HEK293 (cell line): ENCODE data around the gene C1QL2.

Experiments
- CTCF ChIA-PET: fragments of 350-600 bp; formaldehyde crosslinking; extraction: SDS; loops from one replicate; lab custom pipeline; 2021; ENCODE audit warnings: antibody characterized with exemption; lab: Yijun Ruan, JAX
- POLR2A ChIA-PET: fragments of 300-600 bp; formaldehyde crosslinking; extraction: SDS; loops from one replicate; lab custom pipeline; 2020; ENCODE audit warnings: antibody characterized with exemption, inconsistent platforms; lab: Yijun Ruan, JAX
- H3K27ac ChIP-seq: fragments of 200-500 bp; sonication (Bioruptor generic); 2 replicates; pipeline ENCODE4 v1.5.1; 2014; ENCODE audit warnings: low read depth, low read length, control low read depth, inconsistent platforms; ENCODE audit errors: extremely low read depth
- H3K36me3 ChIP-seq, 2 experiments: fragments of 200-500 bp in 1 of 2; sonication (Bioruptor generic) in 1 of 2; 1 replicate in 1 of 2; 2 replicates in 1 of 2; pipeline ENCODE4 v1.5.1; 2014 to 2017; ENCODE audit warnings: inconsistent platforms in 2 of 2, low read length in 2 of 2; ENCODE audit not compliant: control insufficient read depth in 2 of 2, insufficient read depth in 1 of 2
- H3K4me1 ChIP-seq: fragments of 200-500 bp; sonication (Bioruptor generic); 2 replicates; pipeline ENCODE4 v1.5.1; 2014; ENCODE audit warnings: mild to moderate bottlenecking, low read length, inconsistent platforms; ENCODE audit not compliant: control insufficient read depth, insufficient read depth
- H3K4me3 ChIP-seq: 2 replicates; pipeline ENCODE4 v1.5.1; 2011; ENCODE audit warnings: low read depth, mild to moderate bottlenecking, control low read depth, low read length, moderate library complexity
- H3K9me3 ChIP-seq: fragments of 200-500 bp; sonication (Bioruptor generic); 2 replicates; pipeline ENCODE4 v1.5.1; 2014; ENCODE audit warnings: low read depth, low read length, inconsistent platforms; ENCODE audit not compliant: control insufficient read depth, insufficient read depth
- GLI2 ChIP-seq: fragments of 450-650 bp; formaldehyde crosslinking; IDR thresholded peaks from 2 replicates; pipeline ENCODE4; 2017; ENCODE audit warnings: missing biosample characterization, missing genetic modification characterization, low read depth, borderline replicate concordance
- KLF8 ChIP-seq: fragments of 450-650 bp; formaldehyde crosslinking; IDR thresholded peaks from 2 replicates; pipeline ENCODE4 v1.5.1; 2016; ENCODE audit warnings: missing biosample characterization, missing genetic modification characterization
- ZBTB20 ChIP-seq: fragments of 450-650 bp; formaldehyde crosslinking; IDR thresholded peaks from 2 replicates; pipeline ENCODE4 v1.5.1; 2016; ENCODE audit warnings: missing biosample characterization, missing genetic modification characterization
- ZIC2 ChIP-seq: fragments of 450-650 bp; formaldehyde crosslinking; IDR thresholded peaks from 2 replicates; pipeline ENCODE4 v1.5.1; 2016; ENCODE audit warnings: missing biosample characterization, missing genetic modification characterization
- ZNF112 ChIP-seq: fragments of 450-650 bp; formaldehyde crosslinking; IDR thresholded peaks from 2 replicates; pipeline ENCODE4 v1.5.0; 2017; ENCODE audit warnings: missing biosample characterization, missing genetic modification characterization
- ZNF114 ChIP-seq: fragments of 450-650 bp; formaldehyde crosslinking; IDR thresholded peaks from 2 replicates; pipeline ENCODE4 v1.5.0; 2017; ENCODE audit warnings: missing biosample characterization, missing genetic modification characterization
- ZNF121 ChIP-seq: fragments of 450-650 bp; formaldehyde crosslinking; IDR thresholded peaks from 2 replicates; pipeline ENCODE4 v1.5.1; 2016; ENCODE audit warnings: missing biosample characterization, missing genetic modification characterization
- ZNF2 ChIP-seq: fragments of 450-650 bp; formaldehyde crosslinking; IDR thresholded peaks from 2 replicates; pipeline ENCODE4 v1.5.1; 2016; ENCODE audit warnings: missing biosample characterization, missing genetic modification characterization
- ZNF23 ChIP-seq: fragments of 450-650 bp; formaldehyde crosslinking; IDR thresholded peaks from 2 replicates; pipeline ENCODE4 v1.5.1; 2016; ENCODE audit warnings: missing biosample characterization, missing genetic modification characterization, borderline replicate concordance
- ZNF248 ChIP-seq: fragments of 450-650 bp; formaldehyde crosslinking; IDR thresholded peaks from 2 replicates; pipeline ENCODE4 v1.5.1; 2017; ENCODE audit warnings: missing biosample characterization, missing genetic modification characterization
- ZNF335 ChIP-seq: fragments of 450-650 bp; formaldehyde crosslinking; conservative IDR thresholded peaks from 2 replicates; pipeline ENCODE4 v1.5.1; 2016; ENCODE audit warnings: missing biosample characterization, missing genetic modification characterization
- ZNF416 ChIP-seq: fragments of 450-650 bp; formaldehyde crosslinking; IDR thresholded peaks from 2 replicates; pipeline ENCODE4 v1.5.1; 2016; ENCODE audit warnings: missing biosample characterization, missing genetic modification characterization
- ZNF510 ChIP-seq: fragments of 450-650 bp; formaldehyde crosslinking; IDR thresholded peaks from 2 replicates; pipeline ENCODE4 v1.5.1; 2018; ENCODE audit warnings: mild to moderate bottlenecking, missing genetic modification characterization, missing biosample characterization; ENCODE audit not compliant: insufficient replicate concordance
- ZNF529 ChIP-seq: fragments of 450-650 bp; formaldehyde crosslinking; IDR thresholded peaks from 2 replicates; pipeline ENCODE4 v1.5.1; 2017; ENCODE audit warnings: missing genetic modification characterization, missing biosample characterization; ENCODE audit not compliant: insufficient replicate concordance
- ZNF610 ChIP-seq: fragments of 450-650 bp; formaldehyde crosslinking; IDR thresholded peaks from 2 replicates; pipeline ENCODE4 v1.5.1; 2016; ENCODE audit warnings: missing biosample characterization, missing genetic modification characterization, borderline replicate concordance
- ZNF626 ChIP-seq: fragments of 450-650 bp; sonication (Bioruptor Pico); formaldehyde crosslinking; IDR thresholded peaks from 2 replicates; pipeline ENCODE4 v1.5.1; 2018; ENCODE audit warnings: missing biosample characterization, missing genetic modification characterization, inconsistent platforms
- ZNF660 ChIP-seq: fragments of 450-650 bp; IDR thresholded peaks from 2 replicates; pipeline ENCODE4 v1.5.1; 2018; ENCODE audit warnings: missing biosample characterization, mild to moderate bottlenecking, missing genetic modification characterization
- ZSCAN16 ChIP-seq: fragments of 450-650 bp; formaldehyde crosslinking; IDR thresholded peaks from 2 replicates; pipeline ENCODE4 v1.5.1; 2016; ENCODE audit warnings: missing biosample characterization, missing genetic modification characterization
- TF ChIP-seq, protein P1 (sequence below): sonication (generic); formaldehyde crosslinking; IDR thresholded peaks from 2 replicates; pipeline ENCODE4 v1.8.1; 2022; ENCODE audit warnings: mild to moderate bottlenecking, moderate library complexity, missing genetic modification reagents
- TF ChIP-seq, protein P2 (sequence below): fragments of 450-650 bp; formaldehyde crosslinking; IDR thresholded peaks from 2 replicates; pipeline ENCODE4 v1.5.1; 2016; ENCODE audit warnings: missing biosample characterization, missing genetic modification characterization
- TF ChIP-seq, protein P3 (sequence below): fragments of 450-650 bp; formaldehyde crosslinking; IDR thresholded peaks from 2 replicates; pipeline ENCODE4 v1.5.1; 2016; ENCODE audit warnings: missing biosample characterization, missing genetic modification characterization

The C1QL2 gene

GRCh38 chr2:119181391-119181790 lies 22.8 kb upstream of the C1QL2 start (continued):
- TF ChIP-seq, protein P1, sequence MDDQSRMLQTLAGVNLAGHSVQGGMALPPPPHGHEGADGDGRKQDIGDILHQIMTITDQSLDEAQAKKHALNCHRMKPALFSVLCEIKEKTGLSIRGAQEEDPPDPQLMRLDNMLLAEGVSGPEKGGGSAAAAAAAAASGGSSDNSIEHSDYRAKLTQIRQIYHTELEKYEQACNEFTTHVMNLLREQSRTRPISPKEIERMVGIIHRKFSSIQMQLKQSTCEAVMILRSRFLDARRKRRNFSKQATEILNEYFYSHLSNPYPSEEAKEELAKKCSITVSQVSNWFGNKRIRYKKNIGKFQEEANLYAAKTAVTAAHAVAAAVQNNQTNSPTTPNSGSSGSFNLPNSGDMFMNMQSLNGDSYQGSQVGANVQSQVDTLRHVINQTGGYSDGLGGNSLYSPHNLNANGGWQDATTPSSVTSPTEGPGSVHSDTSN (CRISPR knock-in tag), result no peak
- TF ChIP-seq ZNF335 (tag by site-specific recombination), result no peak

- CTCF ChIA-PET, result interaction anchor here (0.6 to 0.9 kb wide), 3 partner anchors 85 to 260 kb away, joined by 3 read pairs; no protein-coding TSS in a partner anchor
- H3K36me3 ChIP-seq, result no peaks in the 10 kb centered on the region
- POLR2A ChIA-PET, result no interaction called here
- no peaks in the 10 kb centered on the region for H3K9me3 ChIP-seq
- H3K4me3 ChIP-seq, result no peak overlapping the region
- no peaks in the 10 kb centered on the region for H3K4me1 ChIP-seq
- no peak overlapping the region for H3K27ac ChIP-seq
- TF ChIP-seq GLI2 (tag by site-specific recombination), result no peak
- no peak for TF ChIP-seq ZNF112 (tag by site-specific recombination)
- TF ChIP-seq, protein P2, sequence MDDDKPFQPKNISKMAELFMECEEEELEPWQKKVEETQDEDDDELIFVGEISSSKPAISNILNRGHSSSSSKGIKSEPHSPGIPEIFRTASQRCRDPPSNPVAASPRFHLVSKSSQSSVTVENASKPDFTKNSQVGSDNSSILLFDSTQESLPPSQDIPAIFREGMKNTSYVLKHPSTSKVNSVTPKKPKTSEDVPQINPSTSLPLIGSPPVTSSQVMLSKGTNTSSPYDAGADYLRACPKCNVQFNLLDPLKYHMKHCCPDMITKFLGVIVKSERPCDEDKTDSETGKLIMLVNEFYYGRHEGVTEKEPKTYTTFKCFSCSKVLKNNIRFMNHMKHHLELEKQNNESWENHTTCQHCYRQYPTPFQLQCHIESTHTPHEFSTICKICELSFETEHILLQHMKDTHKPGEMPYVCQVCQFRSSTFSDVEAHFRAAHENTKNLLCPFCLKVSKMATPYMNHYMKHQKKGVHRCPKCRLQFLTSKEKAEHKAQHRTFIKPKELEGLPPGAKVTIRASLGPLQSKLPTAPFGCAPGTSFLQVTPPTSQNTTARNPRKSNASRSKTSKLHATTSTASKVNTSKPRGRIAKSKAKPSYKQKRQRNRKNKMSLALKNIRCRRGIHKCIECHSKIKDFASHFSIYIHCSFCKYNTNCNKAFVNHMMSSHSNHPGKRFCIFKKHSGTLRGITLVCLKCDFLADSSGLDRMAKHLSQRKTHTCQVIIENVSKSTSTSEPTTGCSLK (tag by site-specific recombination), result no peak
- no peak for TF ChIP-seq ZNF114 (tag by site-specific recombination)
- TF ChIP-seq, protein P3, sequence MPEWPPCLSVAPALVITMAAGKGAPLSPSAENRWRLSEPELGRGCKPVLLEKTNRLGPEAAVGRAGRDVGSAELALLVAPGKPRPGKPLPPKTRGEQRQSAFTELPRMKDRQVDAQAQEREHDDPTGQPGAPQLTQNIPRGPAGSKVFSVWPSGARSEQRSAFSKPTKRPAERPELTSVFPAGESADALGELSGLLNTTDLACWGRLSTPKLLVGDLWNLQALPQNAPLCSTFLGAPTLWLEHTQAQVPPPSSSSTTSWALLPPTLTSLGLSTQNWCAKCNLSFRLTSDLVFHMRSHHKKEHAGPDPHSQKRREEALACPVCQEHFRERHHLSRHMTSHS (tag by site-specific recombination), result no peak
- TF ChIP-seq ZNF121 (tag by site-specific recombination), result no peak
- TF ChIP-seq ZNF660 (tag by site-specific recombination), result no peak
- TF ChIP-seq ZNF23 (tag by site-specific recombination), result no peak
- TF ChIP-seq ZNF510, result no peak
- no peak for TF ChIP-seq ZNF248 (tag by site-specific recombination)
- no peak for TF ChIP-seq KLF8
- TF ChIP-seq ZNF2 (tag by site-specific recombination), result no peak
- TF ChIP-seq ZNF416 (tag by site-specific recombination), result no peak
- TF ChIP-seq ZSCAN16 (tag by site-specific recombination), result no peak
- no peak for TF ChIP-seq ZBTB20 (tag by site-specific recombination)
- no peak for TF ChIP-seq ZNF626
- no peak for TF ChIP-seq ZNF610
Observed at GRCh38 chr2:119180892-119181291, 22.3 kb upstream of the C1QL2 start.

- TF ChIP-seq ZIC2, result peak; percentile 12; the same call in 1 of the 2 replicates
- TF ChIP-seq ZNF529 (tag by site-specific recombination), result no peak
- ChIA-PET POLR2A (no interaction called here), CTCF (interaction anchor here (0.9 to 1.5 kb wide), 2 partner anchors 53 to 152 kb away, joined by 3 read pairs; no protein-coding TSS in a partner anchor)
- Histone ChIP-seq H3K27ac (no peak overlapping the region), H3K4me3 (no peak overlapping the region), H3K36me3 (no peaks in the 10 kb centered on the region), H3K9me3 (no peaks in the 10 kb centered on the region), H3K4me1 (no peaks in the 10 kb centered on the region)
Observed at GRCh38 chr2:119179991-119180390, 21.4 kb upstream of the C1QL2 start.
